ENCODE measurements around the gene GNL2.

DNA sequence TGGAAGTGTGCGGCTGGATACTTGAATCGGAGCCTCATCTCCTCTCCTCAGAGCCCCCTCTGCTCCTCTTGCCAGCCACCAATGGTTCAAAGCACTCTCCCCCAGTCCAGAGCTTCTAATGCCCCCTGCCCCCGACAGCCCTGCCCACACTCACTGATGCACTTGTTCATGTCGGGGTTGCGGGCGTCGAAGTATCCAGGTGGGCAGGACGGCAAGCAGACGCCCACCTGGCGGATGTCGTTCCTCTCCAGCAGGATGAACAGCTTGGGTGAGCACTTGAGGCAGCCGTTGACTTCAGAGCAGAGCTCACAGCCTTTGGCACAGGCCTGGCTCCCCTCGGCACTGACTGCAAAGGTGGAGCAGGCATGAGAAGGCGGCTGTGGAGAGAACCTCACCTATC is 20.6 kb upstream of the GNL2 start:
- TF ChIP-seq, protein P1, sequence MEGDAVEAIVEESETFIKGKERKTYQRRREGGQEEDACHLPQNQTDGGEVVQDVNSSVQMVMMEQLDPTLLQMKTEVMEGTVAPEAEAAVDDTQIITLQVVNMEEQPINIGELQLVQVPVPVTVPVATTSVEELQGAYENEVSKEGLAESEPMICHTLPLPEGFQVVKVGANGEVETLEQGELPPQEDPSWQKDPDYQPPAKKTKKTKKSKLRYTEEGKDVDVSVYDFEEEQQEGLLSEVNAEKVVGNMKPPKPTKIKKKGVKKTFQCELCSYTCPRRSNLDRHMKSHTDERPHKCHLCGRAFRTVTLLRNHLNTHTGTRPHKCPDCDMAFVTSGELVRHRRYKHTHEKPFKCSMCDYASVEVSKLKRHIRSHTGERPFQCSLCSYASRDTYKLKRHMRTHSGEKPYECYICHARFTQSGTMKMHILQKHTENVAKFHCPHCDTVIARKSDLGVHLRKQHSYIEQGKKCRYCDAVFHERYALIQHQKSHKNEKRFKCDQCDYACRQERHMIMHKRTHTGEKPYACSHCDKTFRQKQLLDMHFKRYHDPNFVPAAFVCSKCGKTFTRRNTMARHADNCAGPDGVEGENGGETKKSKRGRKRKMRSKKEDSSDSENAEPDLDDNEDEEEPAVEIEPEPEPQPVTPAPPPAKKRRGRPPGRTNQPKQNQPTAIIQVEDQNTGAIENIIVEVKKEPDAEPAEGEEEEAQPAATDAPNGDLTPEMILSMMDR (conservative IDR thresholded peaks at IDR 0.05) = no peak
- TF ChIP-seq EZH2 (IDR thresholded peaks at IDR 0.05; ENCODE audit: low read depth) = no peak

All from PC-9 (cell line).